EH (cell line): ENCODE measurements around the gene COL4A6.
"Not testable (repeated sequence)": the region's sequence is repeated elsewhere in the genome, so short reads cannot be mapped to it uniquely, and the experiment has no call there.

Experiments
- DNase-seq: peaks from one replicate; pipeline ENCODE4 v3.0.0-alpha.2; 2015; ENCODE audit warnings: low read depth

Gene COL4A6

DNA sequence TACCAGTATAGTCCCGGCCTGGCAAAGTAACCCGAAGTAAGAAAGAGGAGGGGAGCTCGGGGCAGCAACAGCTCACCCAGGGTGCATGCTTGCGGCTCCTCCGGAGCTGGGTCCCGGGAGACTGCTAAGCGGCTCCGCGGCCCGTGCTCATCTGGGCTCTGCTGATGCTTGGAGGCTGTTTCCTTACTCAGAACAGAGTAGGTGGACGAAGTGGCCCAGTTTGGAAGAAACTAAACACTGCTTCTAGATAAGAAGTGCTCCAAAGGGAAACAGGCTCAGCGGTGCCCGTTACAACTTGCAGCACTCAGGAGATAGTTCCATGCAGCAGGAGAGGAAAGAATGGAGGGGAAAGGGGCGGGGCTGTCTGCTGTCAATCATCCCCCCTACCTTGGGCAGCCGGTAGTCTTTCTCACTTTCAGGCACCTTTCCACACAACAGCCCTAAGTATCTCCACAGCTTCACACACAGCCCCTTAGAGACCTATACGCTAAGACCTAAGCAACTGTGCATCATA, at the start of gene COL4A6:
COL4A6 (minus strand) TSS at position 313 of the 514 bp plus-strand sequence; CDS start at position 87, 226 bp downstream.
- DNase-seq = peak; percentile 16

DNA sequence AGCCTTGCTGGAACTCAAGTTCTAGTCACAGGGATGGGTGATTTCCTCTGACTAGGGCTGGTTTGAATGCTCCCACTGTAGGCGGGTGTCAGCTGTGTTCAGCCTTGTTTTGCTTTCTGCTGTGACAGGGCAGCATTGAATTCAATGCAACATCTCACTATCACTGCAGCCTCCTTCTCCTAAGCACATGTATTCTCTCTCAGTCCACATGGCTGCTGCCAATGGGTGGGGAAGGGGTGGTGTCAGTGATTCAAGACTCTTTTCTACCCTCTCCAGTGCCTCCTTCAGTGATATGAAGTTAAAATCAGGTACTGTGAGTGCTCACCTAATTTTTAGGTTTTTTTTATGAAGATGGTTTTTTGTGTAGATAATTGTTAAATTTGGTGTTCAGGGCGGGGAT, 47.7 kb upstream of the COL4A6 start:
- DNase-seq = no peak

DNA sequence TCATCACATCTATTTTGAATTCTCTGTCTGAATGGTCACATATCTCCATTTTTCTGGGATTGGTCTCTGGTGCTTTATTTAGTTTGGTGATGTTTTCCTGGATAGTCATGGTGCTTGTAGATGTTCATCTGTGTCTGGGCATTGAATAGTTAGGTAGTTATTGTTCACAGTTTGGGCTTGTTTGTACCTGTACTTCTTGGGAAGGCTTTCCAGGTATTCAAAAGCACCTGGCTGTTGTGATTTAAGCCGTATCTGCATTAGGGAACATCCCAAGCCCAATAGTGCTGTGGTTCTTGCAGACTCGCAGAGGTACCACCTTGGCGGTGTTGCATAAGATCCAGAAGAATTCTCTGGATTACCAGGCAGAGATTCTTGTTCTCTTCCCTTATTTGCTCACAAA, 46.0 kb upstream of the COL4A6 start:
- no peak for DNase-seq

DNA sequence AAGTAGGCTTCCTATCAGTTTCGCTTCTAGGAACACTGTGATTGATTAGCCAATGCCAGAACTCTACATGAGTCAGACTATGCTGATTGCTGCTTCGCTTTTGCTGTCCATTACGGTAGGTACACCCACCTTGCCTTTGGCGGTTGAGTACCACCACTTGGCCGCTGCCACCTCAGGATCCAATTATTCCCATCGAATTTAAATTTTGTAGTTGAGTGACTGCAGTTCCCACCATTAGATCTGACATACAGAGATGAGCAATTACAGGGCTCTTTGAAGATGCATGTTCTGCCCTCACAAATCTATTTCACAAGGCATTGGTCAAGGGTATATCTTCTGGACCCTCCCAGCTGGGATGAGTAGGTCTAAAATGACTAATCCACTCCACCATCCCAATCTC, 43.3 kb upstream of the COL4A6 start:
- DNase-seq = not testable (repeated sequence)

DNA sequence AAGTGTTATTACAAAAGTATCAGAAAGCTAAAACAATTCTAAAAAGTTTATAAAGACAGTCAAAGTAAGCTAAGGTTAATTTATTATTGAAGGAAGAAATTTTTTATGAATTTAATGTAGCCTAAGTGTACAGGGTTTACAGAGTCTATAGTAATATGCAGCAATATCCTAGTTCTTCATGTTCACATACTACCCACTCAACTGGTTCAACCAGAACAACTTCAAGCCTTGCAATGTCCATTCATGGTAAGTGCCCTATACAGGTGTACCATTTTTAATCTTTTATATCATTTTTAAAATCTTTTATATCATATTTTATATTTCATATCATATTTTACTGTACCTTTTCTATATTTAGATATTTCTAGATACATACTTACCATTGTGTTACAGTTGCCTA, 35.8 kb upstream of the COL4A6 start:
- DNase-seq = no peak

DNA sequence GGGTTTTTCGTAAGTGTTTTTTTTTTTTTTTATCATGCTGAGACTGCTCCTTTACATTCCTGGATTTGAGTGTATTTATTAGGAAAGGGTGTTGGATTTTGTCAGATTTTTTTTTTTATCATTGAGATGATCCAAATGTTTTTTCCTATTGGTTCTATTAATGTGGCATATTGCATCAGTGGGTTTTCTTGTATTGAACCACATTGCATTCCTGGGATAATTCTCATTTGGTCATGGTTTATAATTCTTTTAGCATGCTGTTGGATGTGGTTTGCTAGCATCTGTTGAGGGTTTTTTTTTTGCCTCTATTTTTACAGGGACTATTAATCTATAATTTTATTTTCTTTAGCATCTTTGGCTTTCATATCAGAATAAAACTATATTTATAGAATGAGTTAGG, 30.3 kb upstream of the COL4A6 start:
- DNase-seq = peak; percentile 66

DNA sequence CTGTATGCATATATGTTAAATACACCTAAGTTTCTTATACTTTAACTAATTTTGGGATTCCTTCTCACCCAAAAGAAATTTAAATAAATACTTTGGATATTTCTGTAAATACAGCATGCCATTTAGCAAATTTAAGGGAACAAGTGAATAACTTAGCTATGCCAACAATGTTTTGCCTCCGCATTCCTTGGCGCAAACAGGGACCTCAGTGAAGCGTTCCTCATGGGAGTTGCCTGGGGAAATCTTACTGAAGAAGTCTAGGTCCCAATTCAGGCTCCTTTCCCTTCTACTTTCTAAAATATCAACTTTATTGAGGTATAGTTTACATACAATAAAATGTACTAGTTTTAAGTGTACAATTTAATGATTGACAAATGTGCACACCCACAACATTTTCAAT, 26.4 kb upstream of the COL4A6 start:
- DNase-seq = peak; percentile 74

DNA sequence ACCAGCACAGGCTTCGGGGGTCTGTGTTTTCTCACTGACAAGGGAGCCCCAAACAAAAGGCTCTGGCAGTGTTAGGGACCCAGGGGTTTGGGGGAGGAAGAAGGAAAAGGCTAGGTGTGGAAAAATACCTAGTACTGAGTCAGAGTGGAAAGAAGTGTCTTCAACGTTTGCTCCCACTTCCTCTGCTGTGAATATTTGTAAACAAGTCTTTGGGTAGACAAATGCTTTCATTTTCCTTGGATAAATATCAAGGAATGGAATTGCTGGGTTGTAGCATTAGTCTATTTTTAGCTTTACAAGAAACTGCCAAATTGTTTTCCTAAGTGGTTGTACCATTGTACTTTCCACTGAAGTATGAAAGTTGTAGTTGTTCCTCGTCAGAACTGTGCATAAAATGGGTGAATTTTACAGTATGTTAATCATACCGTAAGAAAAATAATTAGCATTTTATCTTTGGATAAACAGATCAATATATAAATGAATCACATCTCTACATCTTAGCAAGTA, 18.8 kb upstream of the COL4A6 start:
- peak; percentile 23 for DNase-seq

DNA sequence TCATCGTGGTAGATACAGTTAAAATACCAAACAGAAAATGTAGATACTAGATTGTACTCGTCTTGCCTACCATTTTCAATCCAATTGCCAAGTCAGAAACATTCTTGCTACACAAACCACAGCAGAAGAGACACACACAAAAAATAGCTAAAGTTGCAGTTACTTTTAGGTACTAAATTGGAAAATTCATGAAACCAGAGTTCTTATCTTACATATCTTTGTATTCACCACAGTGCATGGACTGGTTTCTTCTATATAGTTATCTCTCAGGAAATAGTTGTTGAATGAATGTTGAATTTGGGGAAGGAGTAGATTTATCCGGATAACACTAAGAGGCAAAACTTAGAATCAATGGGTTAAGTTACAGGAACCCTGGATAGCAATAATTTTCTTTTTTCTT, 15.6 kb upstream of the COL4A6 start:
- DNase-seq = peak; percentile 16

DNA sequence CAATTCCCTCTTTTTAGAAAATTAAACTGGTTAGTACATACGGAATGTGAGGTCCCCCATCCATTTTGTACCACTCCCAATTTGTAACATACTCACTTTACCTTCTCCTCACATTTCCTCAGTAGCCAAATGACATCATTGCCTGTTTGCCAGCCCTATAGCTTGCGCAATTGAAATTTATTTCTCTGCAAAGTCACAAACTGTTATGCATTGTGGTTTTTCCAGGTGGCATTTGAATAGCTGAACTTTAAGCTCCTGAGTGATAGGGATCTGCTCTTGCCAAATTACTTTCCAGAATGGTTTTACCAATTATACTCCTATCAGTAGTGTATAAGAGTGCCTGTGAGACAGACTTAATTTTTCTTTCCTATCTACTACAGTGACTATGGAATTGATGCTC, 9.1 kb upstream of the COL4A6 start:
- peak; percentile 21 for DNase-seq

DNA sequence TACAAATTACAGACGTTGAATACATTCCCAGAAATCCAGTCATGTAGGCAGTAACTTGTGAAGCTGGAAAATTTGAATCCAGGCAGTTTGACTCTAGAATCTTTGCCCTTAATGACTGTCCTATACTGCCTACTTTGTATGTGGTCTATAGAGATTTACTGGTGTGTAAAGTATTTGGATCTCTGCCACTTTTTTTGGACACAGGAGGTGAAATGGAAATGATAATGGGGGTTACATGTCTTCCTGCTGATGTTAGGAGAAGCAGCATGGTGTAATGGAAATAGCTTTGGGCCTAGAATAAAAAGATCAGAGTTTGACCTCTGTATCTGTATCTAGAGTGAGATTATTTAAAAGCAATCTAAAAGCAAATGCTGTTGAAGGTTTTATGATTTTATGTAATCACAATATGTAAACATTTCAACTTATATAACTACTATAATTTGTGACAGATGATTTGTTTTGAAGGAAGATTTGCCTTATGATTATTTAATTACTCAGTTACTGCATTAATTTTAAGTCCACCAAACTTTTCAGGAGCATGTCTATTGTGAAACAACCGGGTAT, 4.8 kb upstream of the COL4A6 start:
- DNase-seq = no peak

DNA sequence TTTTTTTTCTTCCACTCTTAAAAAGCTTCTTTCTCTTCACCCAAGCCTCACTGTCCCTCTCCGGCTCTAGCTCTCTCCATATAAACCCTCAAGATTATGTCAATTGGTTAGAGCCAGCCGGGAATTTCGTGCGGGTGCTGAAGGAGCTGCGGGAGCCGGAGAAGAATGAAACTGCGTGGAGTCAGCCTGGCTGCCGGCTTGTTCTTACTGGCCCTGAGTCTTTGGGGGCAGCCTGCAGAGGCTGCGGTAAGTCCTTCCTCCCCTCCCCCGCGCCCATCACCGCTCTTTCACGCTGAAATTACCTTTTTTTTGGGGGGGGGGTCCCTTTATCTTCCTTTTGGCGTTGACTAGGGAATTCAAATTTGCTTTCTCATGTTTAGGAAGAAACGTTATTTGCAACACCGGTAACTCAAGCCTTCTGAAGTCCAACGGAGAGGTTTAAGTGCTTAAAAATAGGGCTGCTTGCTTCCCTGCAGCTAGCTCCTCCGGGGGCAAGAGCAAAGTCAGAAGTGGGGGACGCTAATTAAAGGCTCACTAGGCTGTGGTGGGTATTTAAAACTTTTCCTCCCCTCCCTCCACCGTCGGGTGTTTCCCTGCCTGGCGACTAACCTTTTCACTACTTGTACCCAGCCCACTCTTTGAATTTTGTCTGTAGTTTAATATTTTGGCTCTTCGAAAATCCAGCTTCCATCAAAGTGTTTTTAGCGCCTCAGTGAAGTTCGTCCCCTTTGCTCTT, 1.9 kb upstream of the COL4A6 start:
- DNase-seq = peak; percentile 42

DNA sequence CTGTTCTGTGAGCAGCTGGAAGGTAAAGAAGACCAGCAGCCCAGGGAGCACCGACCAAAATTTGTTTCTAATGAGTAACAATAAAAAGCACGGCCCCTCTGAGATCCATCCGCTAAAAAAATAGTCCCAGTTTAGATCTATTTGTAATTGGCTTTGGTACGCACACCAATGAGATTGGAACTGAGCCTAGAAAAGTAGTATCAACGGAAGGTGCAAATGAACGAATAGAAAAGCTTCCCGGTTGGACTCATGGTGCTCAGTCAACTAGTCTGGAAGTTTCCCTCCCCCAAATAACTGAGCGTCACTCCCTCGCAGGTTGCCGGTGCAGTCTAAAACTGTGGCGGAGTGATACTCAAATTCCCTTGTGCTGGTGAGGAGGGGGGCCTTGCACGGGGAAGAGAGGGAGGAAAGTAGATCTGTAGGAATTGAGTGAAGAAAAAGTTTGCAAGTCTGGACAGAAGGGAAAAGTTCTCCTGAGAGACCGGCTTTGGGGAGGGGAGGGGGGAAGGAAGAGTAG, 1.3 kb upstream of the COL4A6 start, which contains the start of gene COL4A5:
COL4A5 (plus strand) TSS at position 413 of the 517 bp plus-strand sequence. CDS start 288 bp downstream, outside the sequence.
- peak; percentile 73 for DNase-seq

DNA sequence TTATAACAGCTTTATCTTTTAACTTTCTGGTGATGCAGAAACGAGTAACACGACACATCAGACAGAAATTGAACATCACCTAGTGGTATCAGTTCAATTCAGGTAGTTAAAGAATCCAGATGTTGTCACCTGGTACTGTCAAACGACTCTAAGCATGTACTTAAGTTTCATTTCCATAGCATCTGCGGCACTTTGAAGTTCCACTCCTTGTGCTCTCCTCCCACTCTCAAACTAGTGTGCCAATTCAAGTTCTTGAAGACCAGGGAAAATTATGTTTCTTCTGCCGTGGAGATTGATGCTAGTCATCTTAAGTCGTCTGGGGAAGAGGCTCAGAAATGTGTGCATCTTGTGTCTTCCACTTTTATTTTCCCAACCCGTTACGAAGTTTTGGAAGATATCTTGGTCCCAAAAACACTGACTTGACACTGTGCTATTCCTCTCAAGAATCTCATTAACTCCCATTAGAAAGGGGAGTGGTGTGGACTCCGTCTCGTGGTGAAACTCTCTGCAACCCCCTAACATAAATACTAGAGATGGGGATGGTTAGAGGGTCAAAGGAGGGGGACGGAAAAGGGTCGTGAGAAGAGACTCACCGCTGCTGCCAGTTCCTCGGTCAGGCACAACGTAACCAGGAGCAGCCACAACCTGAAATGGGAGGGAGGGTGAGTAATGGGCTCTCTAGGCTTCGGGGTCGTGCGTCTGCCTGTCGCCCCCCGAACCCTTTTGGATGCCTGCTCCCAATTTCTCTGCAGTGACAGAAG, 693 bp downstream of the COL4A6 start:
- no peak for DNase-seq

DNA sequence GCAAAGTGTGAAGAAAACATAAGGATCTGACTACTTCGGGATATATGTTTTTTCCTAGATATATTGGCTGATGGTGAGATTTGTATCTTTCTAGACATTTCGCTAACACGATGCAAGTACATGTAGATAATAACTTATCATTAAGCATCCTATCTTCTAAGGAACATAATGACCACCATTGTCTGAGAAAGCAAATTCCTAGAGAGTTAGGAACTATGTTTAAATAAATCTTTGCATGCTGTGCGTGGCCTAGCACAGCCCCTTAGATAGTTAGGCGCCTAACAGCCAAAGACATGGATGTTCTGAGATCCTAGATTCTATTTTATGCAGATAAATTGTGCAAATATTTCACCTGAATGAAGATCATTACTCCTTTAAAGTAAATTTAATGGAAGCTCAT, 3.0 kb downstream of the COL4A6 start:
- DNase-seq = no peak

DNA sequence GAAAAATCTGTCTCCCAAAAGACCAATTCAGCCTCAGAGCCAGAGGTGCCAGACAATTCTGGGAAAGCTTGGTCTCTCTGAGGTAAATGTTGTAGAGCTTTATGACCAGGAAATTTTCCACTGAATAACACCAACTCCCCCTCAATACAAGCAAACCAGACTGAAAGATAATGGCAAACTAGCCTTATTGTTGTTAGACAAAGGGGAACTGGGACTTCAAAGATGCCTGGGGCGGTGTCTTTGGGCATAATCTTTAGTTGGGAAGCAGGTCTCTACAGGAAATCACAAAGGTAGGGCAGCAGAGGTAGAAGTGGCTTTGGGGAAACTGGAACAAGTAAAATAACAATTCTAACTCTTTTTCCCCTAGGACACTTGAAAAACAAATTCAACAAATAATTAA, 12.0 kb downstream of the COL4A6 start:
- DNase-seq = no peak

DNA sequence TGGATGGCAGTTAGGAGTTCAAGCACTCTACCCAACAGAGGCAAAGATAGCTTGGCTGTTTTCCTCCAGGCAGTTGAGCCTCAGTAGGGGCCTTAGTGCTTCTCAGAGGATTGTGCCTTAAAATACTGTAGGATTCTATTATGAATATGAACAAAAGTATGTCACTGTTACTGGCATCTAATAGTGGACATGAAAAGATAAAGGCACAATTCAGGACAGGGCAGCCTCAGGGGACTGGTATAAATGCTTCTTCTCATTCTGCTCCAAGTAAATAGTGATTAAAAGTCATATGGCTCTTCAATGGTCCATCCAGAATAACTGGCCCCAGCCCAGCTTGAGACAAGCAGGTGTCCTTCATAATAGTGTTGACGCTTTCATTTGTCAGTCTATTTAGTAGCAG, 17.7 kb downstream of the COL4A6 start:
- no peak for DNase-seq

DNA sequence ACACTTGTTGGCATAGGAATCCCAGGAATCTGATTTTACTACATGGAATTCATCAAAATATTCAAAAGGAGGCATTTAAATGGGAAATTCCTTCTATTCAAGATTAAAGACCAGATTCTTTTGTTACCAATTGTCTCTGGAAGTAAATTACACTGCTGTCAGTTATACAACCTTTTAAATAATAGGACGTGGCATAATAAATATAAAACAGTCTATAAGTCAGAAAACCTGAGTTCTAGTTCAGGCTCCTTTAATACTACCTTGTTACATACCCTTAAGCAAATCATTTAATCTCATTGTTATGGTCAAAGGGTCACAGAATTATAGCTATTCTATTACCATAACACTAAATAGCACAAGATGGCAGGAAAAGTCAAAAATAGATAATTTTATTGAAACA, 18.8 kb downstream of the COL4A6 start:
- no peak for DNase-seq

DNA sequence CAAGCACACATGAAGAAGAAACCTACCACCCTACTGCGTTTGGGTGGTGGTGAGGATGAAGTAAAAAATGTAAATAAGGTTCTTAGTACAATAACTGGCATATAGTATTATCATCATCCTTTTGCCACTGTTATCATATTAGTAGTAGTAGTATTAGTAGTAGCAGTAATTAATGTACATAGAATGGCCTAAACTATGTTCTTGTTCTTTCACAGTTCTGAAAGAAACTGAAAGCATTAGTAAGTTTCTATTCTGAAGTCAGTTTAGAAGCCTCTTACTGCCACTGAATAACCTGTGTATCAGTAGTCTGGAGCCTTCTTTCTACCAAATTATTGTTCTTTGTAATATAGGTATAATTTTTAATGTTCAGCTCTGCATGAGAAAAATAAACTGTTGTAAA, 21.0 kb downstream of the COL4A6 start:
- no peak for DNase-seq

DNA sequence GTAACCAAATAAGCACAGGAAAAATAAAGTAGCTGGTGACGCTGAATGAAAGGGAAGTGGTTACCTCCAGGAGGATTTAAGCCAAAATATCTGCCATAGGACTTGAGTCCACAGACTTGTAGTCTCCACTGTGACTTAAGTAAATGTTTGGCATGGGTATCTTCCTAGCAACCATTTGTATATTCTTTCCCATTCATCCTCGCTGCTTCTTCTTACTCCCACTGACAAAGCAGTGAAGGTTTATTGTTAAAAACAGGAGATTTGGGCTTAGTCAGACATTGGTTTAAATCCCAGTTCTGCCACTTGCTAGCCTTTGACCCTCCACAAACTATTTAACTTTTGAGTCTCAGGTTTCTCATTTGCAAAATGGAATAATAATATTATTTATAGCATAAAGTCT, 22.3 kb downstream of the COL4A6 start:
- DNase-seq = no peak

DNA sequence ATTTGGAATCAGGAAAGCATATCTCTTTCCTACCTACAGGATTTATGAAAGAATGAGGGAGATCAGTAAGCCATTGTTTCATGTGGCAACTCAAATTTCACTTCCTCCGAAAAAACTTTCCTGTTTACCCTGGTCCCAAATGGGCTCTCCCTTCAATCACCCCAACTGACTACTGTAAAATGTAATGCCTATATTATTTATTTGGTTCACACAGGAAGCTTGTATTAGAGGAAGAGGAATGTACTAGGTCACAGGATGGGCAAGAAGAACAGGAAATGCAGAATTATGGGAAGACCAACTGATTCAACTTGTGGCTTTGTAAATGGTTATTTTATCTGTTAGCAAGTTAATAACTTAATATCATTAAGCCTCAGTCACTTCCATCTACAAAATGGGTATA, 23.1 kb downstream of the COL4A6 start:
- peak; percentile 19 for DNase-seq

DNA sequence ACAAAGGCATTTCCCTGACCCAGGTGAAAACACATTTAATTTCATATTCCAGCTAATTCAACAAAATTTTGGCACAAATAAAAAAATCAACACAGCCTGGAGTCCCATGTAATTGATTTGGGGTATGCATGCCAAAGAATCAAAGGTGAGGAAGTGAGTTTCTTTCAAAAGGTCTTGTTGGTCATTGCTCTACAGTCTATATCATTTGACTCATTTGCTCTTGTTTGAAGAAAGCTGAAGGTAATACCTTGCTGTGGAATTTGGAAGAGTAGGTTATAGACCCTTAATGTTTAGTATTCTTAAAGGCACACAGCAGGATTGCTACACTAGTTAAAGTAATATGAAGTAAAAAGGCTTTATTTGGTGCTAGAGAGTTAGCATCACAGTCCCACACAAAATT, 25.4 kb downstream of the COL4A6 start:
- DNase-seq = no peak
